ENCODE data around the gene DLG2.

DNA sequence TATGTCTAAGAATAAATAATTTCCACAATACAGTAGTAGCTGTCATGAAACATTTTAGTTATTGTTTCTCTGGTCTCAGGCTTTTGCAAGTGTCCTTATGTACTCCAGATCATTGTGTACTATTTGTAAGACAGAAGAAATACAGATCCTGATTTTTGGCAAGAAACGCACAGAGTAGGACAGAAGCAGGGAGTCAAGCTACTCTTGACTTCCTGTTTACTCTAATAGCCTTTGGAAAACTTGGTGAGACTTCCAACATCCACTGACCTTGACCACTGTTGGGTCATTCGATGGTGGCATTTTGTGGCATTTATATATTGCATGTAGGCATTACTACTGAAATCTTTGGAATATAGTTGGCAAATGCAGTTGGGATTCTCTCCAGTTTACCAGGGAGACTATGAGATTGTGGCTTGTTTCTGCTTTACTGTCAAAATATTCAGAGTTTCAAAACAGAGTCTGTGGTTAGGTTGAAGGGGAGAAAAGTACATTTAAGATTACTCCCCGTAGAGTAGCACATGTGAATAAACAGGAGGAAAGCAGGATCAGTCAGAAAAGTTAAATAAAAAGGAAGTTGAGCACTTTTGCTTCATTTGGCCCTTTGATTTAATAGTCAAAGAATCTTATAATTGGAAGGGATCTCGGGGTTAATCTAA lies 1614.8 kb downstream of the DLG2 start:
- TF ChIP-seq, protein P1, sequence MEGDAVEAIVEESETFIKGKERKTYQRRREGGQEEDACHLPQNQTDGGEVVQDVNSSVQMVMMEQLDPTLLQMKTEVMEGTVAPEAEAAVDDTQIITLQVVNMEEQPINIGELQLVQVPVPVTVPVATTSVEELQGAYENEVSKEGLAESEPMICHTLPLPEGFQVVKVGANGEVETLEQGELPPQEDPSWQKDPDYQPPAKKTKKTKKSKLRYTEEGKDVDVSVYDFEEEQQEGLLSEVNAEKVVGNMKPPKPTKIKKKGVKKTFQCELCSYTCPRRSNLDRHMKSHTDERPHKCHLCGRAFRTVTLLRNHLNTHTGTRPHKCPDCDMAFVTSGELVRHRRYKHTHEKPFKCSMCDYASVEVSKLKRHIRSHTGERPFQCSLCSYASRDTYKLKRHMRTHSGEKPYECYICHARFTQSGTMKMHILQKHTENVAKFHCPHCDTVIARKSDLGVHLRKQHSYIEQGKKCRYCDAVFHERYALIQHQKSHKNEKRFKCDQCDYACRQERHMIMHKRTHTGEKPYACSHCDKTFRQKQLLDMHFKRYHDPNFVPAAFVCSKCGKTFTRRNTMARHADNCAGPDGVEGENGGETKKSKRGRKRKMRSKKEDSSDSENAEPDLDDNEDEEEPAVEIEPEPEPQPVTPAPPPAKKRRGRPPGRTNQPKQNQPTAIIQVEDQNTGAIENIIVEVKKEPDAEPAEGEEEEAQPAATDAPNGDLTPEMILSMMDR (IDR thresholded peaks at IDR 0.05): no peak
- TF ChIP-seq POLR2A (IDR thresholded peaks at IDR 0.05): no peak
